Measurements from ENCODE around the gene KPNA4.
A peak's percentile ranks its signal among the peaks of the same experiment; 100 is the strongest.
"Not testable (repeated sequence)": the region's sequence is repeated elsewhere in the genome, so short reads cannot be mapped to it uniquely, and the experiment has no call there.

The KPNA4 gene

DNA sequence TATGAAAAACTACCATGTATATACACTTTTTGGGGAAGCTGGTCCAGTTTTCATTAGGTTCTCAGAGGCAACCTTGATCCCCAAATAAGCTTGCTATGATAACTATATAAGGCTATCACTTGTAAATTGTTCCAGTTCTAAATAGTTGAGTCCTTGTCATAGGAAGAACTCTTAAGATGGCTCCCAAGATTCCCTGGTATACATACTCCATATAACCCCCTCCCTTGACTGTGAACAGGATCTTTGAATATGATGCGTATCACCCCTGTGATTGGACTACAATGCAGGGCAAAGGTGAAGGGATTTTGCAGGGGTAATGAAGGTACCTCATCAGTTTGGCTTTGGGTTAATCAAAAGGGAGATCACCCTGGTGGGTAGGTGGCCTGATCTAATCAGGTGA lies 67.2 kb downstream of the KPNA4 start:
- no peak for DNase-seq

DNA sequence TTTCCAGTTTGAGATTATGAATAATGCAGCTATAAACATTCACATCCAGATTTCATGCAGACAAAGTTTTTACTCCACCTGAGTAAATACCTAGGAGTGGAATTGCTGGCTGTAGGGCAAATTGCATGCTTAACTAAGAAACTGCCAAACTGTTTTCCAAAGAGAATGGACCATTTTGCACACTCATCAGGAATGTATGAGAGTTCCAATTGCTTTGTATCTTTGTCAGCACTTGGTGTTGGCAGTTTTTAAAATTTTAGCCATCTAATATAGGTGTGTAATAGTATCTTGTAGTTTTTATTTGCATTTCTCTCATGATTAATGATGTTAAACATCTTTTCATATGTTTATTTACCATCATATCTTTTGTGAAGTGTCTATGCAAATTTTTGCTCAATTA lies 75.2 kb downstream of the KPNA4 start:
- no peak for DNase-seq

DNA sequence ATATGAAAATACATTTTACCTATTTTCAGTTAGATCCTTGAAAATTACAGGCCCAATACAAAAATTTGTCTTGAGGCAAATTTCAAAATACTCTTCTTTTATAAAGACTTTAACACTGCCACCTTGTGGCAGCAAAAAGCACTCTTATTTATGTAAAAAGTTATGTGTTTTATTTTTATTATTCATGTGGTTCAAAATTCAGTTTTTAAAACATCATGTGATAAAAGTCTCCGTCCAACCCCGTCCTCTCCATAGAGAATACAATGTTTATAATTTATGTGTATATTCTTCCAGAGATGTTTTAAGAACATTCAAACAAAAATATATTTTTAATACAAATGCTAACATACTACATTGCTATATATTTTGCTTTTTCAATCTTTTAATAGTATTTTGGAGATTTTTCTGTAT lies 78.9 kb downstream of the KPNA4 start:
- DNase-seq = peak in 1 of 58 donors; percentile 32

DNA sequence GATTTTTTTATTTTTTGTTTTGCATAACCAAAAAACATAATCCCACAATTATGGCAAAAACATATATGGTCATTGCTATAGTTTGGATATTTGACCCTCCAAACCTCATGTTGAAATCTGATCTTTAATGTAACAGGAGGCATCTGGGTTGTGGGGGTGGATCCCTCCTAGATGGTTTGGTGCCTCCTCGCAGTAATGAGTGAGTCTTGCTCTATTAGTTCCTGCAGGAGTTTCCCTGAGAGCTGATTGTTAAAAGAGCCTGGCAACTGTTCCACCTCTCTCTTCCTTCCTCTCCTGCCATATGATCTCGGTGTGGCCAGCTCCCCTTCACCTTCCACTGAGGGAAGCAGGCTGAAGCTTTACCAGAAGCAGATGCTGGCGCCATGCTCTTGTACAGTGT lies 82.6 kb downstream of the KPNA4 start:
- DNase-seq = no peak

DNA sequence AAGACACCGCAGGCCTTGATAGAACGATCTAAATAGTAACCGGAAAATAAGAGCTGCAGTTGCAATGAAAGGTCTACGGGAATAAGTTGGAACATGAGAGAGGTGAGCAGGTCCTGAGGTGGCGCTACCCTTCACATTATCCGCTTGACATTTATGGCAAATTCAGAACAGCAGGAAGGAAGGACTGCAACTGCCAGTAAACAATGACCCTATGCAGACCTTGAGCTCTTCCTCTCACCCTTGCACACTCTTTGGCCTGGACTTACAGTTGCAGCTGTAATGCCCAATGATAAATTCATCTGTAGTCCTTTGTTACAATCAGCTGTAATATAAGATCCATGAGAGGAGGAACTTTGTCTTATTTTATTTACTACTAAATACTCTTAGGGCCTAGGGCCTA lies 83.5 kb downstream of the KPNA4 start:
- DNase-seq = no peak

DNA sequence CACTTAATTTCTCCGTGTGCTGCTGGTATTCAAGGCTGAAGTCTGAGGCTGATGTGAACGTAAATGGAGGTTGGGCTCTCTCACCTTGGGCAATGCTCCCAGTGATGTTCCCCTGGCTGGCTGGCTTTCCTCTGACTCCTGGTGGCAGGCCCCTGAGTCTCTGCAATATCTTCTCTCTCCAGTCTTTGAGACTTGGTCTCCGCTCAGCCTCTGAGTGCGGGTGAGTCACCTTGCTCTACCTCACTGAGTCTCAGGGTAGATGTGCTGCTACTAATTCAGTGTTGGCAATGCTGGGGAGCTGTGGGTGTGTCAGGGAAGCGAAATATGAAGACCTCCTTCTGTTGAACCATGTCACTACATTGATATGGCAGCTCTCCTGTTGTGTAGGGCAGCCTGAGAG lies 84.4 kb downstream of the KPNA4 start:
- DNase-seq = no peak

DNA sequence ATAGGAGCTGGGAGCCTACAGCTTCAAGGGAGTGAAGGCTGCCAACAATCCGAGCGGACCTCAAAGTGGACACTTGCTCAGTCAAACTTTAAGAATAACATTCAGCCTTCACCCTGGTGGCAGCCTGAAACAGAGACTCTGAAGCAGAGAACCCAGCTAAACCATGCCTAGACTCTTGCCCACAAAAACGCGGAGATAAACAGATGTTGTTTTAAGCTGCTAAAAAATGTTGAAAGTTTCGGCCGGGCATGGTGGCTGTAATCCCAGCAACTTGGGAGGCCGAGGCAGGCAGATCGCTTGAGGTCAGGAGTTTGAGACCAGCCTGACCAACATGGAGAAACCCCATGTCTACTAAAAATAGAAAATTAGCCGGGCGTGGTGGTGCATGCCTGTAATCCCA lies 86.0 kb downstream of the KPNA4 start:
- DNase-seq = no peak

DNA sequence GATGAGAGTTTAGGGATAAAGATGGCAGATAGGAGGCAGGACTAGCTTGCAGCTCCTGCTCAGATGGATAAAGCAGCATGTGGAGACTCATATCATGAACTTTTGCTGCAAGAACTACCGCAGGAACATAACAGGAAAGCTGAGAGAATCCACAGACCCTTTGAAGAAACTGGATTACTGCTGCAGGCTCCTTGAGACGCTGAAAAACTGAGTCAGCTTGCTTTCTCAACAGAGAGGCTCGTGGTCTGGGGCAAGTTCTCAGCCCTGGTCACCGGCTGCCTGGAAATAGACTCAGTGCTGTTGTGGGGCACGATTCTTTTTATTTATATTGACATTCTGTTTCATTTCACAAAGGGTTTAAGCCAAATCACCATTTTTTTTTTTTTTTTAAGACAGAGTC lies 87.0 kb downstream of the KPNA4 start:
- DNase-seq = no peak

DNA sequence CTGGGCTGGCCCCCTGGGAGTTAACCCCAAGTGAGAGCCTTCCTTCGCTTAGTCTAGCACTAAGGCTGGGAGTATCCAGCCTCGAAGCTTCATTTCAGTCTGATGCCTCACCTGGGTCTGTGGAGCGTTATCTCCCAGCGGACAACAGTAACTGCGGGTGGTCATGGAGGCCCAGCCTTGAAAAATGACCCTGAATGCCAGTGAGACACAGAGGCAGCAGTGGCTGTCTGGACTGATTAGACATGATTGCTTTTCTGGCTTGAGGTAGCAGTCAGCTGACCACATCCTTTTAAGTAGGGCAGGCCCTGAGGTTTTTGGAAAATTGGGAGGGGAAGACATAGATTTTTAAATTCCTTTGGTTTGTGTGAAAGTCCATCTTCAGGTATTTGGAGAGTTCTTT lies 87.6 kb downstream of the KPNA4 start:
- DNase-seq = no peak

DNA sequence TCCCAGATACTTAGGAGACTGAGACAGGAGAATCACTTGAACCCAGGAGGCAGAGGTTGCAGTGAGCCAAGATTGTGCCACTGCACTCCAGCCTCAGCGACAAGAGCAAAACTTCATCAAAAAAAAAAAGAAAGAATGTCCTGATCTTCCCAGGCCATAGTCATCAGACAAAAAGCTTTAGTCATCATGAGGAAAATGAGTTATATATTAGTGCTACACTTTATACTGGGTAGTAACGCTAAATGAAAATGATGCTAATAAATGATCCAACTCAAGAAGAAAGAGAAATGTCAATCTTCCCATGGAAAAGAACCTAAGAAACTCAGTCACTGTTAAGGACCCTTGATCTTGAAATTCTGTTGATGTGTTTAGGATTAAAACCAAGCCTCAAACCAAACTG lies 89.5 kb downstream of the KPNA4 start:
- no peak for DNase-seq

DNA sequence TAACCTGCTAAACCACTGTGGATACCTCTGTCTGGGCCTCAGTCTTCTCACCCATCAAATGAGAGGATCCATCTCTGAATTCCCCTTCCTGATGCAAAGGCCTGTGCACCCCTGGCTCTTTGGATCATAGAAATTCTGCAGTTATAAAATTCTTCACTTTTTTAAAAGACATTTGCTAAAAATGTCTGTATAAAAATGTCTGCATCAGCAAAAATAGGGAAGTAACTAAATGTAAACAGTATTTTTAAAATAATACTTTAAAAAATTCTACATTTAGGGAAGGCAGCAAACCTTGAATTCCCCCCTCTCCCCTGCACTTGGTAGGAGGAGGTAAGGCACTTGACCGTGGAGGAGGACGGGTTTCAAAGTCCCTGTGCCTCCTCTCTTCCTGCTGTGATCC lies 90.2 kb downstream of the KPNA4 start:
- no peak for DNase-seq

DNA sequence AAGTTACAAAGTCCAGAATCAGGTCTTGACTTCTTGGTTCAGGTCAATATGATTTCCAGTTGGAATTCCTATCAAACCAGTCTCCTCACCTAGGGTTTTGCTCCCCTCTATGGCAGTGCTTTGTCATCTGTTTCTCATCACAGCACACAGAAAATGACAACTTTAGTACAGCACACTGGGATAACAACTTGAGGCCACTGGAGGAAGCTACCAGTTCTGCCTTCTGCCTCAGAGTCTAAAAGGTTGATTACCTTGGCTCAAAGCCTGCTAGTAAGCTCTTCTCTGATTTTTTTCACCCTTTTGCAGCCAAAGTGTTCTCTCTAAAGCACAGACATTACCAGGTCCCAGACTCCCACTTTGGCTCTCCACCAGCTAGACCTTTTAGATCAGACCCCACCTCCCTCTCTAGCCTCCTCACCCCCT lies 90.9 kb downstream of the KPNA4 start:
- DNase-seq = no peak

DNA sequence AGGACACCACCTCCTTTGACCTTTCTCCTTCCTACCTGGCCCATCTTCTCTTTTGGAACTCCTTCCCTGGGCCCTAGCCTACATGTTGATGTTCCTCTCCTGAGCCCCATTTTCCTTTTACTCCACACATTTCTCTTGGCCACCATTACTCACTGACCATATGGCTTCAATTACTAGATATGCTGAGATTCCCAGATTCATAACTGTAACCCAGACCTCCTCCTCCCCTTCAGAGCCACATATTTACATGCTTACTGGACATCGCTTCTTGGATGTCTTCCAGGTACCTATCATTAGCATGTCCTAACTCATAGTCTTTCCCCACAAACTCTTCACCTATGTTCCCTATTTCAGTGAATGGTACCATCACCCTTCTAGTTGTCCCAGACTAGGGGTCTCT lies 91.4 kb downstream of the KPNA4 start:
- DNase-seq = no peak

DNA sequence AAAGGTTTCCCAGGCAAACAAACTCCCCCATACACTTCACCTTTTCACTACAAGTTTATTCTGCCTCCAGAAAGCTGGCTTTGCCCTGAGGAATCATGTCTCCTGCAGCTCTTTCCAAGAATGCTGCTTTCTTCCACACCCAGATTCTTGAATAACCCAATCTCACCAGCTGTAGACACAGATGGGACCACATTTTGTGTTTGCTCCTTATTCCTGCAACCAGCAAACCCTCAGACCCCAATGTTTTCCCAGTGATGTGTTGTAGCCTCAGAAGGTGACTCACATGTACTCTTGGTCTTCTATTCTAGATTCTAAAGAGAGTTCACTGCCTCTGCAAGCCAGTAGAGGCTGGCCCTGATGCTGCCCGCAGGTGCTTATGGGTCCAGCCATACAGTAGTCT lies 92.2 kb downstream of the KPNA4 start:
- DNase-seq = no peak

DNA sequence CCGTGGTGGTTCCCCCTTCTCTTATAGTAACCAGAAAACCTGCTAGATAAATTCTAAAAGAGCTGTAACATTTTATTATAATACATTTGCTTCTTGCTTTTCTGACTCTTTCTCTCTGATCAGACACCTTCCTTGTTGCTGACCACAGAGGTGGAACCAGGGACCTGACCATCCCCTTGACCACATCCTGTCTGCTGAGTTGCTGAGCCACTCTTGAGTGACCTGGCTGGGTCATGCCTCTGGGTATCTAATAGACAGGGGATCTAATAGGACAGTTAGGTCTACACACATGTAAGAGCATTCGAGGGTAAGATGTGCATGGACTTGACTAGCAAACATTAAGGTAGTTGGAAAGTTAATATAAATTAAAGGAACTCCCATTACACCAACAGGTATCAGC lies 93.0 kb downstream of the KPNA4 start:
- DNase-seq = no peak

DNA sequence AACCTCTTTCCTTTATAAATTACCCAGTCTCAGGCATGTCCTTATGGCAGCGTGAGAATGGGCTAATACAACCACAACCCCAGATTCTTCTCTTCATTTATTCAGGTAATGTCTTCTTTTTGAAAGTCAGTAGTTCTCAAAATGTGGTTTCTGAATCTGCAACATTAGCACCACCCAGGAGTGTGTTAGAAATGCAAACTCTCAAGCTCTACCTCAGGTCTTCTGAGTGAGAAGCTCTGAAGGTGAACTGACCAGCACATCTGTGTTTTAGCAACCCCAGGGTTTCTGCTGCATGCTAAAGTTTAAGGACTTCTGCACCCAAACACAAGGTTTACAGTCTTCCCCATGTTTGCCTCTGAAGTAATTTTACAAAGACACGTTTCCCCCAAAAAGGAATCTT lies 93.5 kb downstream of the KPNA4 start:
- no peak for DNase-seq

DNA sequence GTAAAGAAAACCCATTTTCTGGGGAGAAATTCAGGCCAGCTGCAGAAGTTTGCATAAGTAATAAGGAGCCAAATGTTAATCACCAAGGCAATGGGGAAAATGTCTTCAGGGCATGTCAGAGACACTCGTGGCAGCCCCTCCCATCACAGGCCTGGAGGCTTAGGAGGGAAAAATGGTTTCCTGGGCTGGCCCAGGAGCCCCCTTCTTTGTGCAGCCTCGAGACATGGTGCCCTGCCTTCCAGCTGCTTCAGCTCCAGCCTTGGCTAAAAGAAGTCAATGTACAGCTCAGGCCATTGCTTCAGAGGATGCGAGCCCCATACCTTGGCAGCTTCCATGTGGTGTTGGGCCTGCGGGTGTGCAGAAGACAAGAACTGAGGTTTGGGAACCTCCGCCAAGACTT lies 95.2 kb downstream of the KPNA4 start:
- DNase-seq = no peak

DNA sequence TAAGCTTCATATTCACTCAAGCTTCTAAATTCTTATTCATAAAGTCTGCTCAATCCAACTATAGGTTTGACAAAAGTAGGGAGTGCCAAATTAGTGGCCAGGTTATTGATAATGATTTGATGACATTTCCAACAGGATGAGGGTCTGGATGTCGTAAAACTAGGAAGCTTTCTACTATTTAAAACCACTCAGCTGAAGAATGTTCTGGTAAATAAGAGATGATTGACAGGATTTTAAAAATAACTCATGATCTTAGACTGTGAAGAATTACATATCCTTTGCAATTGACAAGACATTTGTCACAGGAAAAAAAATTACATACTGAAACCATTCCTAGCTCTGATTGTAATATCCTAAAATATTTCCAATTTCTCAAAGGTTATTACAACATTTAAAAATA lies 100.4 kb downstream of the KPNA4 start:
- no peak for DNase-seq

DNA sequence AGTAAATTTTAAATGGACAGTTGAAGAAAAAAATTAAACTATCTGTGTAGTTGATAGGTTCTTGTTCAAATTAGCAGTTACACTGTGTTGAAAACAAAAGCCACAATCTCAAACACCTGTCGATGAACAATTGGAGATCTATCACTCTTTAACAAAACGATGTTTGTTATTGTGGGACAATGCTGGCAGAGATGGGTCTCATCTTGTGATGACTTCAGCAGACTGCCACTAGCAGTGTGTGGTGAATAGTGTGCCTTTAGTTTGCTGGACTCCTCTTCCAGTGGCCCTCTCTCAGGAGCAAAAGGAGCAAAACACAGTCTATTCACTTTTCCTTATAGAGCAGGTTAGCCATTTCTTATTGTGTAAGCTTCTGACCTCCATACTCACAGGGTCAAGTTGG lies 101.0 kb downstream of the KPNA4 start:
- DNase-seq = peak in 37 of 58 donors; percentile 3 to 84 (median 40)

DNA sequence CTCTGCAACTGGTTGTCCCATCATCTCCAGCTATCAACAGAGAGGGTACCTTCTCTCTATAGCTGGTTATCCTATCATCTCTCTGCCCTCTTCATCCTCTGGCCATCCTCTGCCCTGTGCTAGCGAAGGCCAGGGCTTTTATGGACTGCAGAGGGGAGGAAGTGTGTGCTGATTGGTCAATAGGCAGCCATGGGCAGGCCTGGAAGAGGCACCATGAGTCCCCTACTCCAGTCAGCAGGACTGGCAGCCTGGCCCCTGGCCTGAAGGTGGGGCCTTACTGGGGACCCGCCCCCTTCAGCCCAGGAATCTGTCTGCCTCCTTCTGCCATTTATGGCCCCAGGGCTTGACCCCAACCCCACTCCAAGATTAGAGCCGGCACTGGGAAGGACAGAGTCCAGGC lies 105.3 kb downstream of the KPNA4 start:
- no peak for DNase-seq

DNA sequence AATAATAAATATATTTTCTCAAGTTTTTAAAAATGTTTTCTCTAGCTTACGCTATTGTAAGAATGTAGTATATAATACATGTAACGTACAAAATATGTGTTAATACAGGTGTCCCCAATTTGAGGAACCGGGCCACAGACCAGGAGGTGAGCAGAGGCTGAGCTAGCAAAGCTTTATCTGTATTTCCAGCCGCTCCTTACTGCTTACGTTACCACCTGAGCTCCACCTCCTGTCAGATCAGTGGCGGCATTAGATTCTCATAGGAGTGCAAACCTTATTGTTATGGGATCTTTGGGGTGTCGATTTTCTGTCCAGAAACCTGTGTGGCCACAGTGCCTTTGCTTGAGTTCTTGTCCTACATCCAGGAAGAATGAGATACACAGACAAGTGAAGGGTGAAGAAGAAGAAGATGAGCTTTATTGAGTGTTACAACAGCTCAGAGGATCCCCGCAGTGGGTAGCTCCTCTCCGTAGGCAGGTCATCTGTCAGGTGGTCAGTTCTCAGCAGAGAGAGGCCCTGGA lies 105.9 kb downstream of the KPNA4 start:
- no peak for DNase-seq

DNA sequence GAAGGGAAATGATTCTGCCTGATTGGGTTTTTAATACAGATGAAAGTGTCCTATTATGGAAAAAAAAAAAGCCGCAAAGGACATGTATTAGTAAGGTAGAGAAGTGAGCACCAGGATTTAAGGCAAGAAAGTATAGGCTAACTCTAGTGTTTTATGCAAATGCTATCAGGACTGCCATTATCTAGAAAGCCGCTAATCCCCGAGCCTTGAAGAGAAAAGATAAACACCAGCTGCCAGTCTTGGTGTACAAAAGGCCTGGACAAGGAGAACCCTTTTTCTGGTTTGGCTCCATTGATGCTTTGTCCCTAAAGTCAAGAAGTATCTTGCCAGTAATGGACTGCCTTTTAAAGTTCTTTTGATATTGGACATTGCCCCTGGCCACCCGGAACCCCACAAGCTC lies 107.2 kb downstream of the KPNA4 start:
- no peak for DNase-seq

DNA sequence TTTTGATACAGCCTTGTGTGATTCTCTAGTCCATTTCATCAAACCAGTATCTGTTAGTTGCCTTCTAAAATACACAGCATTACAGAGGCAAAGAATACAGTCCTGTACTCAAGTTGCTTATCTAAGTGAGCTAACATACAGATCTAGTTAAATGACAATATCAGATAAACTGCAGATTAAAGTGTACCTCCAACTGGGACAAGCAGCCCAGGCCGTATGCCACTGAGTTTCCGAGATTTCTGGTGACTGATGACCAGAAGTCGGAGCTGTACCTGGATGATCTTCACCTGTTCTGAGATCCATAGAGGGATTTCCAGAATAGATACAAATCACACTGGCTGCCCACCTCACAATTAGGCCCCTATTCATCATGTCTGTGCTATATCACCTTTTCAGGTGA lies 109.5 kb downstream of the KPNA4 start:
- DNase-seq = no peak

DNA sequence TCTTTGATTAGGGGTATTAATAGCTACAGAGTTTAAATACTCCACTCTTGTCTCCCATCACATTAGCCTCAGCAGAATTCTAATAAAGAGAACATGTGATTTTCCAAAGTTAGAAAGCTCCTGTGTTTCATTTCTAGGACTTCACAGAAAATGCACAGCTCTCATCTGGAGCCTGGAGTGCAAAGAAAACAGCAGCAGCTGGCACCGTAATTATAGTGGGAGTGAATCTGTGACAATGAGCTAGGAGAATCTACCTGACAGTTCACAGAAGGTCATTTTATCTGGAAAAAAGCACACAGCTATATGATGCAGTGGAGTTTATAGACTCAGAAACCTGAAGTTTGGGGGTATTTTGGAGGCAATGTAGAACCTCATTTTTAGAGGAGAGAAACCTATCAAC lies 110.4 kb downstream of the KPNA4 start:
- DNase-seq = no peak

DNA sequence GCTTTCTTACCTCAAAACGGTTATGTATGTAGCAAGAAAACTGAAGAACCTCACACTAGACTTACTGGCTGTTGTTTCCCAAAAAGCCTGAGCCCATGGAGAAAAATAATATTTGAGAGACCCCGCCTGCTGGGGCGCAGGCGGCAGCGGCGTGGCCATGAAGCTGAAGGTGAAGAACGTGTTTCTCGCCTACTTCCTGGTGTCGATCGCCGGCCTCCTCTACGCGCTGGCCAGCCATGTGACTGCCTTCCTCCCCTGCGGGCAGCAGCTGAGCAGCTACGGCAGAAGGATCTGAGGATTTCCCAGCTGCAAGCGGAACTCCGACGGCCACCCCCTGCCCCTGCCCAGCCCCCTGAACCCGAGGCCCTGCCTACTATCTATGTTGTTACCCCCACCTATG lies 113.1 kb downstream of the KPNA4 start:
- DNase-seq = not testable (repeated sequence)

Data from anterior cingulate cortex (tissue), 58 donors.